ENCODE data around the gene KAZN. TPM values are rescaled to one million over a fixed set of nuclear protein-coding genes. Genes with fewer than 3 reads are reported as not detected.
A peak's percentile ranks its signal among the peaks of the same experiment; 100 is the strongest.

Gene KAZN
- total RNA-seq, 1 donor from 2014 or later = 37.2 TPM

GRCh38 chr1:14791654-14792053 is 193.2 kb downstream of the KAZN start:
- ATAC-seq (no peak), DNase-seq (ENCODE audit: low spot score) (no peak)
- intact Hi-C loops (cut with DNase I) = no loop called here

GRCh38 chr1:14794136-14794768 is 195.8 kb downstream of the KAZN start:
- intact Hi-C loops (cut with DNase I) = no loop called here
- DNase-seq (ENCODE audit: low spot score) (no peak), ATAC-seq (no peak)

GRCh38 chr1:14794906-14795305 is 196.4 kb downstream of the KAZN start:
- no peak for DNase-seq (ENCODE audit: low spot score)
- intact Hi-C loops (cut with DNase I) = no loop called here
- no peak for ATAC-seq

GRCh38 chr1:14795589-14795988 is 197.1 kb downstream of the KAZN start:
- intact Hi-C loops (cut with DNase I) = no loop called here
- DNase-seq (ENCODE audit: low spot score) (no peak), ATAC-seq (no peak)

GRCh38 chr1:14800014-14800413 is 201.5 kb downstream of the KAZN start:
- ATAC-seq (no peak), DNase-seq (ENCODE audit: low spot score) (no peak)
- intact Hi-C loops (cut with DNase I) = no loop called here

- no peak for DNase-seq (ENCODE audit: low spot score)
- ATAC-seq = no peak
- intact Hi-C loops (cut with DNase I) = no loop called here
Observed at GRCh38 chr1:14800500-14801076, 202.1 kb downstream of the KAZN start.

GRCh38 chr1:14803002-14803789 is 204.7 kb downstream of the KAZN start:
- intact Hi-C loops (cut with DNase I) = no loop called here
- ATAC-seq = no peak
- DNase-seq (ENCODE audit: low spot score) = no peak

GRCh38 chr1:14804626-14805025 is 206.1 kb downstream of the KAZN start:
- ATAC-seq (no peak), DNase-seq (ENCODE audit: low spot score) (no peak)
- intact Hi-C loops (cut with DNase I) = no loop called here

GRCh38 chr1:14806772-14807171 is 208.3 kb downstream of the KAZN start:
- intact Hi-C loops (cut with DNase I) = no loop called here
- DNase-seq (ENCODE audit: low spot score) = no peak
- ATAC-seq = no peak

GRCh38 chr1:14808768-14809167 is 210.3 kb downstream of the KAZN start:
- intact Hi-C loops (cut with DNase I) = no loop called here
- DNase-seq (ENCODE audit: low spot score) (no peak), ATAC-seq (no peak)

- no peak for DNase-seq (ENCODE audit: low spot score)
- intact Hi-C loops (cut with DNase I) = no loop called here
- no peak for ATAC-seq
Observed at GRCh38 chr1:14809191-14809981, 210.9 kb downstream of the KAZN start.

GRCh38 chr1:14810595-14811361 is 212.3 kb downstream of the KAZN start:
- intact Hi-C loops (cut with DNase I) = no loop called here
- ATAC-seq (peak; percentile 15), DNase-seq (ENCODE audit: low spot score) (no peak)

GRCh38 chr1:14811573-14811972 is 213.1 kb downstream of the KAZN start:
- ATAC-seq = no peak
- intact Hi-C loops (cut with DNase I) = no loop called here
- DNase-seq (ENCODE audit: low spot score) = no peak

GRCh38 chr1:14812189-14812588 is 213.7 kb downstream of the KAZN start:
- DNase-seq (ENCODE audit: low spot score) (no peak), ATAC-seq (no peak)
- intact Hi-C loops (cut with DNase I) = no loop called here

GRCh38 chr1:14815175-14815877 is 216.8 kb downstream of the KAZN start:
- intact Hi-C loops (cut with DNase I) = no loop called here
- ATAC-seq = no peak
- DNase-seq (ENCODE audit: low spot score) = no peak

- intact Hi-C loops (cut with DNase I) = no loop called here
- ATAC-seq = no peak
- no peak for DNase-seq (ENCODE audit: low spot score)
Observed at GRCh38 chr1:14817223-14818170, 219.0 kb downstream of the KAZN start.

Measured in sciatic nerve (tissue), 2 donors.